Activated effector memory CD4-positive, alpha-beta T cell treated with anti-CD3 and anti-CD28 coated beads, Interleukin-2, amount 50 U/mL, for 16 hours (primary cell): ENCODE results near the gene RAB11B.
"Not testable (repeated sequence)": the region's sequence is repeated elsewhere in the genome, so short reads cannot be mapped to it uniquely, and the experiment has no call there.

ENCODE experiments used
- DNase-seq: peaks from one replicate; pipeline ENCODE4 v3.0.0-alpha.2; 2020

The RAB11B gene

DNA sequence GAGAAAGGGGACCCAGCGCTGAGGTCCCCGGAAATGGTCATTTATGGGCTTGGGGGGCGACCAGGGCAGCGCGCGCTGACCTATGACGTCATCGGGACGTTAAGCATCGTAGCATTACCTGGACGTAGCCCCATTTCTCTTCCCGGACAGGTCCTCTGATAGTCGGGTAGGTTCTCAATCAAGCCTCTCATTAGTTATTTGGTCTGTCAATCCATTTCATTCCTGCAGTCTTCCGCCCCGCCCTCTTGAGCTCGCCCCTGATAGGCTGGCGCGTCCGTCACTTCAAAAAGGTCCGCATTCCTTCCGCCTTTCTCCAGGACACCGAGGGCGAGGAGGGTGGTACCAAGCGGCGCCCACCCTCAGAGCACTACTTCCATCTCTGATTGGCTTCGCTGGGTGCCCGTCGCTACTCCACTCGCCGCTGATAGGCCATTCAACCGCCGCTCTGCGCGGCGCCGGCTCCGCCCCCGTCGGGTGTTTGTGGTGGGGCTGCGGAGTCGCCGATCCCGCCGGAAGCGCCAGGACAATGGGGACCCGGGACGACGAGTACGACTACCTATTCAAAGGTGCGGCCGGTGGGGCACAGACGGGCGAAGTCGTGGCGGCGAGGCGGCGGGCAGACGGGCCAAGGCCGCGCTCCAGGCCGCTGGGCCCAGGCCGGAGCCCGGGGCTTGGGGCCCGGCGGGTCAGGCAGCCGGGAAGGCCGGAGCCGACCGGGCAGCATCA is at the start of gene RAB11B:
Gene RAB11B (plus strand): TSS at position 470 of the 726 bp plus-strand sequence. CDS start 57 bp downstream, at position 527.
- DNase-seq = peak; percentile 99

DNA sequence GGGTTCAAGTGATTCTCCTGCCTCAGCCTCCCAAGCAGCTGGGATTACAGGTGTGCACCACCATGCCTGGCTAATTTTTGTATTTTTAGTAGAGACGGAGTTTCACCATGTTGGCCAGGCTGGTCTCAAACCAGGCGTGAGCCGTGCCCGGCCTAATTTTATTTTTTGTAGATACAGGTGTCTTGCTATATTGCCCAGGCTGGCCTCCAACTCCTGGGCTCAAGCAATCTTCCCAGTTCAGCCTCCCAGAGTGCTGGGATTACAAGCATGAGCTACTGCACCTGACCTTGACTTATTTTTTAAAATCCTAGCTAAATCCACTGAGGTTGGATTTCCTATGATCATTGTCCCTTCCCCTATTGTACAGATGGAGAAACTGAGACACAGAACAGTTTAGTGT is 48.7 kb upstream of the RAB11B start:
- DNase-seq = not testable (repeated sequence)

DNA sequence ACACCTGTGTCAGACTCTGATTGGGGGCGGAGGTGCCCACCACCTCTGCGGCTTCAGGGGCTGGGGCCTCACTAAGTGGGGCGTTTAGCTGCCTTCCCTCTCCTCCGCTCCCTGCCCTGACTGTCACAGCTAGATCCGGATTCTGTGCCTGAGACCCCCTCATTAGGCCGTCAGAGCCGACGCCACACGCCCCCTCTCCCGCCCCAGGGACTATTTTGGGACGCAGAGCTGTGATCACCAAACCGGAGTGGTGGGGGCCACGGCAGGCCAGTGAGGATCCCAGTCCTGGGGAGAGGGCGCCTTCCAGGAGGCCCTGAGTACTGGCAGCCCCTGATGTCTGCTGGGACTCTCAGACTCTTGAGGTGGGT is 47.9 kb upstream of the RAB11B start:
- DNase-seq = no peak

DNA sequence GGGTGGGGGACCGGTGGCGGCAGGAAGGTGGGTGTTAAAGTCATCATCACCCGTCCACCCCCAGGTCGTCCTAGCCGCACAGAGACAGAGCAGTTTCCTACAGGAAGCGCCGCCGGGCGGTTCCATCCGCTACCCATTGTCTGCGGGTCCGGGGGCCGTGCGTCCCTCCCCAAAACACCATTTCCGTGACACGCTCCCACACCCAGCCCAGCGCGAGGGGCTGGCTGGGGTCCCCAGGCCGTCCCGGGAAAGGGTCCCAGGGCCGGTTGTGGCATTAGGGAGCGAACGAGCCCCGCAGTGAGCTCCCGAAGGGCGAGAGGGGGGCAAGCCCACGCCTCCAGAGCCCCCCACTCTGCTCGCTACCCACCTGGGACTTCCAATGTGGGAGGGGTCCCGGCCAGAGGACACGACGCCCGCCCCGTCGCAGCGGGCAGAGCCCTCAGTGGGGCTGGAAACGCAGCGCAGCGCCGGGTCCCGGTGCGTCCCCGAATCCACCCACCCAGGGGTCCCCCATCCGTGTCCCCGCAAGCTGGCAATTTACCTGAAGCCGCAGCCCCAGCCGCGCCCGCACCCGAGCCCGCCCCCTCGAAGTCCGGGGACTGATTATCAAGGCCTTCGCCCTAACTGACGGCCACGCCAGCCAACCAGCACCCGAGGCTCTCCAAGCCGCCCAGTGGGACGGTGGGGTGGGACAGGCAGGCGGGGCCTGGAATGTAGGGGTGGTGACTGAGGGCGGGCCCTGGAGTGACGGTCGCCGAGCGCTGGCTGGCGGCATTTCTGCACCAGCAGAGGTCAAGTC is 47.3 kb upstream of the RAB11B start, which contains the start of gene KANK3:
Gene KANK3 (minus strand): TSS at position 579 of the 799 bp plus-strand sequence. CDS start 5,434 bp downstream, outside the sequence.
- DNase-seq = peak; percentile 97

DNA sequence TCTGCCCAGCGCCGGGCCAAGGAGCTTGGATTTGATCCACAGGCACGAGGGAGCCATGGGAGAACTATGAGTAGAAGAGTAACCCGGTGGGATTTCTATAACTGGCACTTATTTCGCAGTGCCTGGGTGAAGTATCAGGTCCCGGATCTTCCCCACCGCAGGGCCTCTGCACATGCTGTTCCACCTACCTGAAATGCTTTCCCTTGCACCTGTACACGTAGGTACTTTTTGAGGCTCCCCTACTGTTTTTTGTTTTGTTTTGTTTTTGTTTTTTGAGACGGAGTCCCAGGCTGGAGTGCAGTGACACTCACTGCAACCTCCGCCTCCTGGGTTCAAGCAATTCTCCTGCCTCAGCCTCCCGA is 46.7 kb upstream of the RAB11B start:
- no peak for DNase-seq

DNA sequence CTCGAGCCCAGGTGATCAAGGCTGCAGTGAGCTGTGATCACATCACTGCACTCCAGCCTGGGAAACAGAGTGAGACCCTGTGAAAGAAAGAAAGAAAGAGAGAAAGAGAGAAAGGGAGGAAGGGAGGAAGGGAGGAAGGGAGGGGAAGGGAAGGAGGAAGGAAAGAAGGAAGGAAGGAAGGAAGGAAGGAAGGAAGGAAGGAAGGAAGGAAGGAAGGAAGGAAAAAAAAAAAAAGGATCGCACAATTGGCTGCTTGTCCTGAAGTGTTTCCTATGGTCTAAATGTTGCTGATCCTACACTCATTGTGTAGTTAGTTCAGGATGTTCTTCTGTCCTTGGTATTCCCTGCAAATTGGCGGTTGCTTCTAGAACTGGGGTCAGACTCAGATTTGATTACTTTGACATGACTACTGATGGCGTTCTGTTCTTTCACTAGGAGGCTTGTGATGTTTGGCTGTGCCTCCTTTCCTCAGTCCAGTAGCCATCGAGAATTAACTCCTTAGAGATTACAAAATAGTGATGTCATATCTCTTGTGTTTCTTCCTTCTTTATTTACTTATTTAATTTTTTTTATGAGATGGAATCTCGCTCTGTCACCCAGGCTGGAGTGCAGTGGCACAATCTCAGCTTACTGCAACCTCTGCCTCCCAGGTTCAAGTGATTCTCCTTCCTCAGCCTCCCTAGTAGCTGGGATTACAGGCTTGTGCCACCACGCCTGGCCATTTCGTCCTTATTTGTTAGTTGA is 40.4 kb upstream of the RAB11B start:
- DNase-seq = not testable (repeated sequence)

DNA sequence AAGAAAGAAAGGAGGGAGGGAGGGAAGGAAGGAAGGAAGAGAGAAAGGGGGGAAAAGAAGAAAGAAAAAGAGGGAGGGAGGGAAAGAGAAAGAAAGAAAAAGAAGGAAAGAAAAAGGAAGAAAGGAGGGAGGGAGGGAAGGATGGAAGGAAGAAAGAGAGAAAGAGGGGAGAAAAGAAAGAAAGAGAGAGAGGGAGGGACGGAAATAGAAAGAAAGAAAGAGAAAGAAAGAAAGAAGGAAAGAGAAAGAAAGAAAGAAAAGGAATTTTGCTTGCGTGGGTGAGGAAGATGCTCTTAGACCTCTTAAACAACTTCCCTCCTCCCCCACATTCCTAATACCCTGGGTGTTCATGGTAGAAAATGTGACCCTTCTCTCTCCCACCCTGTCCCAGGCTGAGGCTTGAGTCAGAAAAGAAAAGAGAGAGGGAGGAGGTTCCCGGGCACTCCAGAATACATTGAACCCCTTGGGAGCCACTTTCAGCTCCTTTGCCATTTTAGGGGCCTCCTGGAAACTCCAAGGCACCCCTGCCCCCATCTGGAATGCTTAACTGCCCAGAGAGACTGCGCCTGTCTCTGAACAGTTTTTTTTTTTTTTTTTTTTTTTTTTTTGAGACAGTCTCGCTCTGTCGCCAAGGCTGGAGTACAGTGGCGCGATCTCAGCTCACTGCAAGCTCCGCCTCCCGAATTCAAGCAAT is 37.9 kb upstream of the RAB11B start:
- no peak for DNase-seq

DNA sequence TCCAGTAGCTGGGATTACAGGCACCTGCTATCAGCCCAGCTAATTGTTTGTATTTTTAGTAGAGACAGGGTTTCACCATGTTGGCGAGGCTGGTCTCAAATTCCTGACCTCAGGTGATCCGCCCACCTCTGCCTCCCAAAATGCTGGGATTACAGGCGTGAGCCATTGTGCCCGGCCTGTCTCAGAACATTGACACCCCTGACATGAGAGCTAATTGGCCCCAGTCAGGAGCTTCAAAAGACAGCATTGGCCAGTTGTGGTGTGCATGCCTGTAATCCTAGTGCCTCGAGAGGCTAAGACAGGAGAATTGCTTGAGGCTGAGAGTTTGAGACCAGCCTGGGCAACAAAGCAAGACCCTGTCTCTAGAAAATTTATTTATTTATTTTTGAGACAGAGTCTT is 37.3 kb upstream of the RAB11B start:
- DNase-seq = not testable (repeated sequence)

DNA sequence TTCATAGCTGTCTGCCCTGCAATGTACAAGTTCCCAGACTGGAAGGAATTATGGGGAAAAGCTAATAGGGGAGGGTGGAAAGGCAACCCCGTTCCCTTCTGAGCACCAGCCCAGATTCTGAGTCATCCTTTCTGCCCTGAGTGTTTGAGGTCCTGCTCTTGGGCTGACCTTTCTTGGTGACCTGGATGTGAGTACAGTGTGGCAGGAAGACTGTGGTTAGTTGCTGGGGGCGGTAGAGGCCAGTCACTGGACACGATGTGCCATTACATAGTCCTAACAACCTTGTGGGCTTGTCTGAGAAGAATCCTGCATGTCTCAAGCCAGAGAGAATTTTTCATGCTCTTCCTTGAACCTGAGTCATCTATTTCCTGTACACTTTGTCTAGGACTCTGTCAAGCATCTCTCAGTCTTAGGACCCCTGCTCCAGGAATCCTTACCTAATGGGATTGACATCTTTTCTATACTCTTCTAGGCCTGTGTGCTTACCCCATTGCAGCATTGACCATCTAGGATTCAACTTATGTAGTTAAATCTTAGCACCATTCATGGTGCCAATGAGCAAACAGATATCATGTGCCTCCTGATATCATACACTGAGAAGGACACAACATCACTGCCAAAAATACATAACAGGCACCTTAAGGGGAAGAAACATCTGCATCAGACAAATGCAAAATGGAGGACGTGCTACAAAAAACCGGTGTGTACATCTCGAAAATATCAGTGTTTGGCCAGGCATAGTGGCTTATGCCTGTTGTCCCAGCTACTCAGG is 34.3 kb upstream of the RAB11B start:
- DNase-seq = no peak

DNA sequence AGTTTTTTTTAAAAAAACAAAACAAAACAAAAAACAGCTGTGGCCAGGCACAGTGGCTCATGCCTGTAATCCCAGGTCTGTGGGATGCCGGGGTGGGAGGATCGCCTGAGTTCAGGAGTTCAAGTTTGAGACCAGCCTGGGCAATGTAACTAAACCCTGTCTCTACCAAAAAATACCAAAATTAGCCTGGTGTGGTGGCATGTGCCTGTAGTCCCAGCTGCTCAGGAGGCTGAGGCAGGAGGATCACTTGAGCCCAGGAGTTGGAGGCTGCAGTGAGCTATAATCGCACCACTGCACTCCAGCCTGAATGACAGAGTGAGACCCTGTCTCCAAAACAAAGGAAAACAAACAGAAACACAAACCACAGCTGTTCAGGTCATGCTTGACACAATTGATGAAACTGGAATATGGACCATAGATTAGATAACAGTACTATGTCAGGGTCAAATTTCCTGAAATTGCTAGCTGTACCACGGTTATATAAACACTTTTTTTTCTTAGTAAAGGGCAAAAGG is 33.1 kb upstream of the RAB11B start:
- DNase-seq = no peak

DNA sequence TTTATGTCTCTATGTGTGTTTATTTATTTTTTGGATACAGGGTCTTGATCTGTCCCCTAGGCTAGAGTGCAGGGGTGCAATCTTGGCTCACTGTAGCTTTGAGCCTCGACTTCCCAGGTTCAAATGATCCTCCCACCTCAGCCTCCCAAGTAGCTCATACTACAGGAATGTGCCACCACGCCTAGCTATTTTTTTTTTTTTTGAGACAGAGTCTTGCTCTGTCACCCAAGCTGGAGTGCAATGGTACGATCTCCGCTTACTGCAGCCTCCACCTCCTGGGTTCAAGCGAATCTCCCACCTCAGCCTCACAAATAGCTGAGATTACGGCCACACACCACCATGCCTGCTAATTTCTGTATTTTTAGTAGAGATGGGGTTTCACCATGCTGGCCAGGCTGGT is 31.2 kb upstream of the RAB11B start:
- DNase-seq = no peak

DNA sequence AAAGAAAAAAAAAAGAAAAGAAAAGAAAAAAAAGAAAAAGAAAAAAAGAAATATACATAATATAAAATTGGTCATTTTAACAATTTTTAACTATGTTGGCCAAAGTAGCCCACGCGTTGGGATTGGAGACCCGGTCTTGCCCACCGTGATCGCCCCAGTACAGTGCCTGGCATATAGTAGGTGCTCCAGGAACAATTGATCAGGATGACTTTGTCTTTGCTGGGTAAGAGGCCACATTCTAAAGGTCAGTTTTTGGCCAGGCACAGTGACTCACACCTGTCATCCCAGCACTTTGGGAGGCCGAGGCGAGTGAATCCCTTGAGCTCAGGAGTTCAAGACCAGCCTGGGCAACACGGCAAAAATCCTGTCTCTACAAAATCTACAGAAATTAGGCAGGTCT is 30.0 kb upstream of the RAB11B start:
- DNase-seq = no peak

DNA sequence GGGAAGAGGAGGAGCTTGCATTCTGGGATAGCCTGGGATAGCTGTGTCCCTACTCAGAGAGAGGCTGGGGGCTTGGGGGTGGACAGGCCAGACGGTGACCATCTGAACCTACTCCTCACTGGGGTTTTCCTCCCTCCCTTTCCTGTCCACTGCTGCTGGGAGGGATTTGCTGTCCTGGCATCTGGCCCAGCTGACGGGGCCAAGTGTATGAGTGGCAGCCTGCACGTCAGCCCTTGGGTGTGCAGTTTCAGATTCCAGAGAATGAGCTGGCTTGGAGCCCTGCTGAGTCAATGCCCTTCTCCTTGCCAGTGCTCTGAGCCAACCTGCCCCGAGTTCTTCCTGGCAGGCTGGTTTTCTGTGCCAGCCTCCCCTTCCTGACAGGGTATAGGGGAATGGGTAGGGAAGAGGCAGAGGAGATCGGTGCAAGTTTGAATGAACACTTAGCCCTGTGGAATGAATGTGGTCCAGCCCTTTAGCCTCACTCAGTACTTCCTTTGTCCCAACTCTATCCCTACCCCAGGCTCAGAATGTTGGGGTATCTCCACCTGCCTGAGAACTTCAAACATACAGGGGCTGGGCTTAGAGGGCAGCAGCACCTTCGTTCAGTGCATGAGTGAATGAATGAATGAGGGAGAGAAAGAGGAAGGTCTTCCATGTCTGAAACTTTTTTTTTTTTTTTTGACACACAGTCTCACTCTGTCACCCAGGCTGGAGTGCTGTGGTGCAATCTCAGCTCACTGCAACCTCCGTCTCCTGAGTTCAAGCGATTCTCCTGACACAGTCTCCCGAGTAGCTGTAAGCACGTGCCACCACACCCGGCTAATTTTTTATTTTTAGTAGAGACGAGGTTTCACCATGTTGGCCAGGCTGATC is 28.0 kb upstream of the RAB11B start:
- no peak for DNase-seq

DNA sequence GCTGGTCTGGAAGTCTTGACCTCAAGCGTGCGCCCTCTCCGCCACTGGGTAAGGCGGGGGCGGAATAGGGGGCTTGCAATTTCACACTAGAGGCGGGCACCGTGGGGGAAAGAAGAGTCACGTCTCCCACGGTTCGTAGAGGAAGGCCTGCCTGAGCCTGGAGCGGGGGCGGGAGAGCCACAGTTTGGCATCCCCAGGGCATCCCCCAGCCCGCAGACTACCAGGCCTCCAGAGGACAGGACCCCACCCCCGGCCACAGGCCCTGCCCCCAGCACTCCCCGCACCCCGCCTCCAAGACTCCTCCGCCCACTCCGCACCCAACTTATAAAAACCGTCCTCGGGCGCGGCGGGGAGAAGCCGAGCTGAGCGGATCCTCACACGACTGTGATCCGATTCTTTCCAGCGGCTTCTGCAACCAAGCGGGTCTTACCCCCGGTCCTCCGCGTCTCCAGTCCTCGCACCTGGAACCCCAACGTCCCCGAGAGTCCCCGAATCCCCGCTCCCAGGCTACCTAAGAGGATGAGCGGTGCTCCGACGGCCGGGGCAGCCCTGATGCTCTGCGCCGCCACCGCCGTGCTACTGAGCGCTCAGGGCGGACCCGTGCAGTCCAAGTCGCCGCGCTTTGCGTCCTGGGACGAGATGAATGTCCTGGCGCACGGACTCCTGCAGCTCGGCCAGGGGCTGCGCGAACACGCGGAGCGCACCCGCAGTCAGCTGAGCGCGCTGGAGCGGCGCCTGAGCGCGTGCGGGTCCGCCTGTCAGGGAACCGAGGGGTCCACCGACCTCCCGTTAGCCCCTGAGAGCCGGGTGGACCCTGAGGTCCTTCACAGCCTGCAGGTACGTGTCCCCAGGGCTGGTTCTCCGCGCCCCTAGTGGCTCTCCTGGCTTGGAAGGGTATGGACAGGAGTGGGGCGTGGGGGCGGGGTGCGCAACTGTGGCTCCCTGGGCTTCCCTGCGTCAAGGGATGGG is 26.1 kb upstream of the RAB11B start, which contains the start of gene ANGPTL4:
Gene ANGPTL4 (plus strand): TSS at position 353 of the 969 bp plus-strand sequence. CDS start 167 bp downstream, at position 520.
- peak; percentile 82 for DNase-seq

DNA sequence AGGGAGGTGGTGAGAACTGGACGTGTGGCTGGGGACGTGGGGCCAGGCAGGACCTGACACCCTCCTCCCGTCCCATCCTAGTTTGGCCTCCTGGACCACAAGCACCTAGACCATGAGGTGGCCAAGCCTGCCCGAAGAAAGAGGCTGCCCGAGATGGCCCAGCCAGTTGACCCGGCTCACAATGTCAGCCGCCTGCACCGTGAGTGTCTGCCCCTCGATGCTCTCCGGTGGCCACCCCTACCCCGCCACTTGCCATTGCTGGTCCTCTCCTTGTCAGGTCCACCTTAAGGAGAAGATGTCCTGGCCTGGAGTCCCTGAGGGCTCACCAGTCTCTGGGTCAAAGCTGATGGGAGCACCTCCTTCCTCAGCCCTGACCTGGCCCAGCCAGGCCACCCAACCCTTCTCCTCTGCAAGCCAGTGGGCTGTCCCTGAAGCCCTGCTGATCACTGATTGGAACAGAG is 24.0 kb upstream of the RAB11B start:
- no peak for DNase-seq

DNA sequence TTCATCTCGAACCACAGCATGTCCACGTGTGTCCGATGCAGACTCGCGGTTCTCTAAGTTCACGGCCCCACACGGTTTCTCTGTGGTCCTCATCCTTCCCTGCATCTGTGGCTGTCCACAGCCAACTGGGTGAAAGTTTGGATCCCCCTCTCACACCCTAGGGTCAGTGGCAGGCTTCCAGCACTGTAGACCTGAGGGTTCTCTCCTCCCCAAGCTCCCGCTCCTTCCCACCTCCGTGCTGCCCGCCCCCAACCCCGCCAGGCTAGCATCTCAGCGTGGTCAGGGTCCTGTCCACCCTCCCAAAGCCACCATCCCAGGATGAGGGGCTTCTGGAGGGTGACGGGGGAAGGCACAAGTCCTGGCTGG is 23.2 kb upstream of the RAB11B start:
- no peak for DNase-seq

DNA sequence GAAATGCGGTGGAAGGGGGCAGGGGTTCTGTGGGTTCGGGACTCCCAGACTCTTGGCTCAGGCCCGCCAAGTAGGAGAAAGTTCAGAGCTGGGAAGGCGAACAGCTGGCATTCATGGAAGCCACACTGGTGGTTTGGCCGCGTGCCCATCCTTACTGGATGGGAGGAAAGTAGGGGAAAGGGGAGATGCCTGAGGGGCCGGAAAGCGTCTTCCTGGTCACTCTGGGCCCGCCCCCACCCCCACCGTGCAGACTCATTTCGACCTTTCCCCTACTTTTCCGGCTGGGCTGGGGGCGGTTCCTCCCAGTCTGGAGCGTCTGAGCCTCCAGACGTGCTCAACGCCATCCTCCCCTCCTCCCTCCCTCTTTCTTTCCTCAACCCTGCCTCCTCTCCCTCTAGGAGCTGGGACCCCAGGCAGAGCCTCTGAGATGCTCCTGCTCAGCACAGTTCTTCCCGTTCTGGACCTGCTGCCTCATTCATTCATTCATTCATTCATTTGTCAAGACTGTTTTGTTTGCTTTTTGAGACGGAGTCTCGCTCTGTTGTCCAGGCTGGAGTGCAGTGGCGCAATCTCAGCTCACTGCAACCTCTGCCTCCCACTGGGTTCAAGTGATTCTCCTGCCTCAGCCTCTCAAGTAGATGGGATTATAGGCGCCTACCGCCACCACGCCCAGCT is 22.7 kb upstream of the RAB11B start:
- DNase-seq = no peak

DNA sequence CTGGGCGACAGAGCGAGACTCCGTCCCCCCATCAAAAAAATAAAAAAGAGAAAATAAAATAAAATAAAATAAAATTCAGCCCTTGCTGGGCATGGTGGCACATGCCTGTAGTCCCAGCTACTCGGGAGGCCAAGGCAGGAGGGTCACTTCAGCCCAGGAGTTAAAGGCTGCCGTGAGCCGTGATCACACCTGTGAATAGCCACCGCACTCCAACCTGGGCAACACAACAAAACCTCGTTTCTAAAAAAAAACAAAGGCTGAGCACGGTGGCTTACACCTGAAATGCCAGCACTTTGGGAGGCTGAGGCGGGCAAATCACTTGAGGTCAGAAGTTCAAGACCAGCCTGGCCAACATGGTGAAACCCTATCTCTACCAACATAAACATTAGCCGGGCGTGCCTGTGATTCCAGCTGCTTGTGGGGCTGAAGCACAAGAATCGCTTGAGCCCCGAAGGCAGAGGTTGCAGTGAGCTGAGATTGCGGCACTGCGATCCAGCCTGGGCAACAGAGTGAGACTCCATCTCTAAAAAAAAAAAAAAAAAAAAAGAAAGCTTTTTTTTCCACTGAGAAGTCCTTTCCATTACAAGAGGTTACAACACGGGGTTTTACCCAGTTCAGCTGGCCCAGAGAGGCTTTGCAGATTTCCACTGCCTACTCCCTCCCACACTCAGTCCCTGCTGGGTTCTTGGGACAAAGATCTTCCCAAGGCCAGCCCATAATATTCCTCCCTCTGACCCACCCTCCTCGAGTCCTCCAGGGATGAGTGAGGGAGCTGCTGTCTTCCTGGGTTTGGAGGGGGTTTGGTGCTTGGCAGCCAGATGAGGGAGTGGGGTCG is 19.8 kb upstream of the RAB11B start:
- DNase-seq = no peak
